Stimulated activated naive B cell treated with anti-CD40 and anti-IgM and Interleukin-4, amounts not matched to agents 10 μg/mL and 1 μg/mL and 100 μg/mL, for 72 hours (primary cell): Measurements from ENCODE around the gene DUSP2.
"Not testable (repeated sequence)": the region's sequence is repeated elsewhere in the genome, so short reads cannot be mapped to it uniquely, and the experiment has no call there.

Experiments
- ATAC-seq, 2 donors: fragments of 150-1000 bp; cut with Tn5 transposase; replicated peaks; 2 replicates each; pipeline ENCODE4 v1.10.0; 2021; ENCODE audit warnings: moderate library complexity in 1 of 2
- DNase-seq: peaks from one replicate; pipeline ENCODE4 v3.0.0; 2021
- H3K27ac Mint-ChIP-seq: one replicate; pipeline ENCODE4 v1.8.0; 2022; ENCODE audit warnings: mild to moderate bottlenecking, mixed read lengths
- H3K27me3 Mint-ChIP-seq, 2 donors: one replicate each; pipeline ENCODE4 v1.8.0; 2022; ENCODE audit warnings: mixed read lengths in 2 of 2
- H3K36me3 Mint-ChIP-seq, 2 donors: one replicate each; pipeline ENCODE4 v1.8.0; 2022; ENCODE audit warnings: mixed read lengths in 2 of 2, mild to moderate bottlenecking in 1 of 2
- H3K4me1 Mint-ChIP-seq, 2 donors: one replicate each; pipeline ENCODE4 v1.8.0; 2022; ENCODE audit warnings: mixed read lengths in 2 of 2, mild to moderate bottlenecking in 1 of 2
- H3K4me3 Mint-ChIP-seq, 2 donors: one replicate each; pipeline ENCODE4 v1.8.0; 2022; ENCODE audit warnings: mild to moderate bottlenecking in 2 of 2, mixed read lengths in 2 of 2, moderate library complexity in 1 of 2
- H3K9me3 Mint-ChIP-seq, 2 donors: one replicate each; pipeline ENCODE4 v1.8.0; 2022; ENCODE audit warnings: mixed read lengths in 2 of 2, mild to moderate bottlenecking in 1 of 2

Gene DUSP2

GRCh38 chr2:96171831-96172230 lies 26.6 kb upstream of the DUSP2 start:
- peaks cover 35 to 58% of the 10 kb centered on the region in 2 donors for H3K4me1 Mint-ChIP-seq
- no peak for DNase-seq
- ATAC-seq = no peak
- H3K36me3 Mint-ChIP-seq = peaks cover 0 to 6% of the 10 kb centered on the region in 2 donors
- H3K9me3 Mint-ChIP-seq = peaks cover 0 to 2% of the 10 kb centered on the region in 2 donors
- H3K27me3 Mint-ChIP-seq = no peaks in the 10 kb centered on the region
- H3K4me3 Mint-ChIP-seq = no peak overlapping the region
- no peak overlapping the region for H3K27ac Mint-ChIP-seq

GRCh38 chr2:96170626-96171025 lies 25.4 kb upstream of the DUSP2 start:
- ATAC-seq (no peak), DNase-seq (no peak)
- Mint-ChIP-seq H3K4me3 (no peak overlapping the region), H3K27me3 (no peaks in the 10 kb centered on the region), H3K27ac (peak overlapping the region; percentile 76), H3K4me1 (peaks cover 34 to 58% of the 10 kb centered on the region in 2 donors), H3K9me3 (peaks cover 0 to 2% of the 10 kb centered on the region in 2 donors), H3K36me3 (peaks cover 0 to 6% of the 10 kb centered on the region in 2 donors)

- Mint-ChIP-seq H3K9me3 (peaks cover 0 to 2% of the 10 kb centered on the region in 2 donors), H3K27ac (no peak overlapping the region), H3K4me1 (peaks cover 35 to 61% of the 10 kb centered on the region in 2 donors), H3K4me3 (no peak overlapping the region), H3K36me3 (peaks cover 0 to 6% of the 10 kb centered on the region in 2 donors), H3K27me3 (no peaks in the 10 kb centered on the region)
- no peak for ATAC-seq
- DNase-seq = no peak
Measured at GRCh38 chr2:96169868-96170507, 24.7 kb upstream of the DUSP2 start.

- no peak overlapping the region for H3K4me3 Mint-ChIP-seq
- peak overlapping the region; percentile 14 for H3K27ac Mint-ChIP-seq
- DNase-seq (no peak), ATAC-seq (no peak)
- H3K27me3 Mint-ChIP-seq = no peaks in the 10 kb centered on the region
- peaks cover 0 to 2% of the 10 kb centered on the region in 2 donors for H3K9me3 Mint-ChIP-seq
- H3K4me1 Mint-ChIP-seq = peaks cover 46 to 69% of the 10 kb centered on the region in 2 donors
- H3K36me3 Mint-ChIP-seq = peaks cover 0 to 7% of the 10 kb centered on the region in 2 donors
Measured at GRCh38 chr2:96167407-96168013, 22.3 kb upstream of the DUSP2 start.

- H3K27ac Mint-ChIP-seq = peak overlapping the region; percentile 99
- H3K36me3 Mint-ChIP-seq = peaks cover 3 to 8% of the 10 kb centered on the region in 2 donors
- ATAC-seq (peak; percentile 57 to 65), DNase-seq (no peak)
- no peaks in the 10 kb centered on the region for H3K27me3 Mint-ChIP-seq
- peaks cover 51 to 69% of the 10 kb centered on the region in 2 donors for H3K4me1 Mint-ChIP-seq
- H3K9me3 Mint-ChIP-seq = peaks cover 7% of the 10 kb centered on the region in 2 donors
- peak overlapping the region; percentile 77 to 83 for H3K4me3 Mint-ChIP-seq
Measured at GRCh38 chr2:96164459-96165184, 19.4 kb upstream of the DUSP2 start.

GRCh38 chr2:96163768-96164429 lies 18.7 kb upstream of the DUSP2 start:
- H3K4me3 Mint-ChIP-seq = peak overlapping the region; percentile 77 to 83
- no peaks in the 10 kb centered on the region for H3K27me3 Mint-ChIP-seq
- peak; percentile 89 for DNase-seq
- H3K4me1 Mint-ChIP-seq = peaks cover 54 to 71% of the 10 kb centered on the region in 2 donors
- H3K36me3 Mint-ChIP-seq = peaks cover 3 to 8% of the 10 kb centered on the region in 2 donors
- ATAC-seq = peak; percentile 81 to 89
- H3K27ac Mint-ChIP-seq = peak overlapping the region; percentile 99
- H3K9me3 Mint-ChIP-seq = peaks cover 7% of the 10 kb centered on the region in 2 donors

GRCh38 chr2:96163415-96163767 lies 18.2 kb upstream of the DUSP2 start:
- peaks cover 7% of the 10 kb centered on the region in 2 donors for H3K9me3 Mint-ChIP-seq
- peak overlapping the region; percentile 77 to 83 for H3K4me3 Mint-ChIP-seq
- no peaks in the 10 kb centered on the region for H3K27me3 Mint-ChIP-seq
- DNase-seq (no peak), ATAC-seq (peak; percentile 17 to 21)
- peaks cover 3 to 8% of the 10 kb centered on the region in 2 donors for H3K36me3 Mint-ChIP-seq
- H3K4me1 Mint-ChIP-seq = peaks cover 57 to 71% of the 10 kb centered on the region in 2 donors
- H3K27ac Mint-ChIP-seq = peak overlapping the region; percentile 99

GRCh38 chr2:96161898-96162297 lies 16.7 kb upstream of the DUSP2 start:
- no peak overlapping the region for H3K4me3 Mint-ChIP-seq
- DNase-seq (no peak), ATAC-seq (no peak)
- H3K27me3 Mint-ChIP-seq = no peaks in the 10 kb centered on the region
- peaks cover 7% of the 10 kb centered on the region in 2 donors for H3K9me3 Mint-ChIP-seq
- H3K4me1 Mint-ChIP-seq = peaks cover 64 to 71% of the 10 kb centered on the region in 2 donors
- peaks cover 3 to 10% of the 10 kb centered on the region in 2 donors for H3K36me3 Mint-ChIP-seq
- H3K27ac Mint-ChIP-seq = peak overlapping the region; percentile 99

- DNase-seq, ATAC-seq, H3K4me3 Mint-ChIP-seq, H3K9me3 Mint-ChIP-seq, H3K27me3 Mint-ChIP-seq, H3K27ac Mint-ChIP-seq: not testable (repeated sequence)
- Mint-ChIP-seq H3K4me1 (peaks cover 77 to 86% of the 10 kb centered on the region in 2 donors), H3K36me3 (peaks cover 3 to 15% of the 10 kb centered on the region in 2 donors)
Measured at GRCh38 chr2:96160366-96160765, 15.1 kb upstream of the DUSP2 start.

- peak overlapping the region; percentile 98 for H3K27ac Mint-ChIP-seq
- H3K9me3 Mint-ChIP-seq = peaks cover 7% of the 10 kb centered on the region in 2 donors
- peaks cover 3 to 15% of the 10 kb centered on the region in 2 donors for H3K36me3 Mint-ChIP-seq
- peak overlapping the region; percentile 25 to 42 for H3K4me3 Mint-ChIP-seq
- DNase-seq (no peak), ATAC-seq (no peak)
- peaks cover 75 to 86% of the 10 kb centered on the region in 2 donors for H3K4me1 Mint-ChIP-seq
- H3K27me3 Mint-ChIP-seq = no peaks in the 10 kb centered on the region
Measured at GRCh38 chr2:96159084-96159830, 14.0 kb upstream of the DUSP2 start.

GRCh38 chr2:96158554-96158940 lies 13.3 kb upstream of the DUSP2 start:
- Mint-ChIP-seq H3K27ac (peak overlapping the region; percentile 98), H3K4me3 (peak overlapping the region; percentile 19 to 87), H3K36me3 (peaks cover 2 to 15% of the 10 kb centered on the region in 2 donors), H3K9me3 (peaks cover 7% of the 10 kb centered on the region in 2 donors), H3K27me3 (no peaks in the 10 kb centered on the region), H3K4me1 (peaks cover 71 to 86% of the 10 kb centered on the region in 2 donors)
- no peak for DNase-seq
- ATAC-seq = no peak

- peak overlapping the region; percentile 98 for H3K27ac Mint-ChIP-seq
- peak overlapping the region; percentile 87 to 93 for H3K4me3 Mint-ChIP-seq
Measured at GRCh38 chr2:96157649-96158553, 12.7 kb upstream of the DUSP2 start.

More at GRCh38 chr2:96157649-96158553, 12.7 kb upstream of the DUSP2 start:
- peak; percentile 90 for DNase-seq
- Mint-ChIP-seq H3K27me3 (no peaks in the 10 kb centered on the region), H3K4me1 (peaks cover 72 to 86% of the 10 kb centered on the region in 2 donors), H3K36me3 (peaks cover 2 to 15% of the 10 kb centered on the region in 2 donors), H3K9me3 (peaks cover 7% of the 10 kb centered on the region in 2 donors)
- ATAC-seq = peak; percentile 82 to 83
